AG20443 (cell line): Measurements from ENCODE around the gene MPZL2.
"Not testable (repeated sequence)": the region's sequence is repeated elsewhere in the genome, so short reads cannot be mapped to it uniquely, and the experiment has no call there.

Experiments used
- DNase-seq: peaks from one replicate; pipeline ENCODE4 v3.0.0; 2012; ENCODE audit warnings: low spot score, mixed read lengths

Gene MPZL2

DNA sequence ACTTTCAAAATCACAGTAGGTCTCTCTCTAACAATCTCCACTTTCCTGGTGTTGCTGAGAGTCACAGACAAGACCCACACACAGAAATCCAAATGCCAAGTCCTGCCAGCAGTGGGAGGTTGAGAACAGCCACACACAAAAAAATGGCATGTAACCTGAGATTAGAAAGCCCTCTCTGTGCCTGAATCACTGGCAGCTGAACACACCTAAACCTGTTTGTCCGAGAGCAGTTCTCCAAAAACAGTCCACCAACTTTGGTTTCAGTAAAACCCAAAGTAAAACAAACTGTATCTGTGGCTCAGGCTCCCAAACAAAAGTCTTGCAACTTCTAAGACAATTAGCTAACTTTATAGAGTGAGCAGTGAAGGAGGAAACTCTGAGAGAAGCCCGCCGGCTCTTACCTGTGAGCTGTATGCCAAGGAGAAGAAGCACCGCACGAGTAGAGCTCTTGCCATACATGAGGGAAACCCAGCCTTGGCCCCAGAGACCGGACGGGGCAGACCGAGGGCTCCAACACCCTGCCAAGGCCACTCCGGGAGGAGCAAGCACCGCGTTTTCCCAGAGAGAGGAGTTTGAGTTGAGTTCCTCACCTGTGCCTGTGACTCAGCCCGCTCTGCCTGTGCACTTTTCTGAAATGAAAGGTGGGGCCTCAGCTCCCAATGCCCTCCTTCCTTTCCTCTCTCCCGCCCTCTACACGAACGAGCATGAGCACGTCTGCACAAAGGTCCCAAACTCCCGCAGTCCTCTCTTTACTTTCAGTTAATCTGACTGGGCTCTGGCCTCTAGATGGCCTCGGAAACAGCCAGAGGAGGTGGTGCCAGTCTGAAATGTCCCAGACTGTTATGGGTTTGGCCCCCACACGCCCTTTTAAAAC is at the start of gene MPZL2:
TSS of gene MPZL2 (minus strand) at position 603 of the 874 bp plus-strand sequence. CDS start at position 459, 144 bp downstream.
- DNase-seq, result no peak

- DNase-seq, result no peak
Observed at GRCh38 chr11:118313242-118313641, 49.1 kb upstream of the MPZL2 start.

DNA sequence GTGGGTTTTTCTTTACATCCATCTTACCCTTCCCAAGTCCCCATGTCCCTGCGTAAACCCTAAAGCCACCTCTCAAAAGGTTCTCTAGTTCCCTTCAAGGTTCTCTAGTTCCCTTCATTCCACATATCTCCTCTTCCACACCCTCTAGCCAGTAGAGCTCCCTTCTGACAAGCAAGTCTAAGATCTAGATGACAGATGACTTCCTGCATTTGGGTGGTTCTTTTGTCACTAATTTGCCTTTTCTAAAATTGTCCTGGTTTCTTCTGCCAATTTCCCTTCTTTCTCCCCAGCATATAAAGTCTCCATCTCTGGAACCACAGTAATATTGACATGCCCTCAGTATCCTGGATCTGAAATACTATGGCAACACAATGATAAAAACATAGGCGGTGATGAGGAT is 48.2 kb upstream of the MPZL2 start:
- DNase-seq, result no peak

DNA sequence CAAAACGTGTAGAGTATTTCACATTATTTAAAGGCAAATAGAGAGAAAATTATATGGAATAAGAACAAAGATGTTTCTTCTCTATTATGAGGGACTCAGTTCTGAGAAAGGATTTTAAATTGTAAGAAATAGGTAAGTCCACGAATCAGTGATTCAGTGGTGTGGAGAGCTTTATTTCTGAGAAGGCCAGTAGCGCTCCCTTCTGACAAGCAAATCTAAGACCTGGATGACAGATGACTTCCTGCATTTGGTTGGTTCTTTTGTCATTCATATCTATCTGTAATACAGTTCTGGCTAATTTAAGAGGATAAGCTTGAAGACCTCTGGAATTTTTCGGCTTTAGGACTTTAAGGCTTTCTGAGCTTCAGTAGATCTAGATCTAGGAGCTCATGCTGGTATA is 47.4 kb upstream of the MPZL2 start:
- no peak for DNase-seq

DNA sequence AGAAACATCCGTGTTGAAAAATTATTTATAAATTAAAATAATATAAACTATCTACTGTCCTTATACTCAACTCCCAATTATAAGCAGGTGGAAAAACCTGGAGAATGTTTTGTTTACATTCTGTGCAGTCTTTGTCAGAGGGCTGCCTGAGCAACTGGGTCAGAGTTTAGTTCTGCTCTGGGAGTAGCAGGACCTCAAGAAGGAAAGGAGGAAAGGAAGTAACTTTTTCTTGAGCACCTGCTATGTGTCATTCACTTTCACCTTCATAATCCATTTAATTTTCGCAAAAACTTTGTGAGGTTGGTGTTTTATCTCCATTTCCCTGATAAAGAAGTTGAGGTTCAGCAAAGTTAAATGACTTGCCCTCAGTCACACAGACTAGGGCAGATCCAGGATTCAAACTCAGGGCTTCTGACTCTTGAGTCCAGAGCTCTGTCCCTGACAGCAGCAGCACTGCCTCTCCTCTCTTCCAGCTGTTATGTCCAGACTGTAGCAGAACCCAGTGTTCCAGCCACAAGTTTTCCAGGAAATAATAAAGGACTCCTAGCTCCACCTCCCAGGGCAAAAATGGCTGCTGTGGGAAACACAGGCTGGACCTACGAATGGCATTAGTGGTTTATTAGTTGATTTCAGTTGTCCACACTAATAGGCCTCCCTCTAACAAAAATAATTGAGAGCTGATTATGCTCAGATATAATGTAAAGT is 46.8 kb upstream of the MPZL2 start:
- DNase-seq, result no peak

- DNase-seq, result no peak
Observed at GRCh38 chr11:118310271-118310670, 46.2 kb upstream of the MPZL2 start.

- DNase-seq, result not testable (repeated sequence)
Observed at GRCh38 chr11:118308995-118309528, 45.0 kb upstream of the MPZL2 start.

- DNase-seq, result no peak
Observed at GRCh38 chr11:118306556-118306955, 42.5 kb upstream of the MPZL2 start.

GRCh38 chr11:118305726-118306125 is 41.6 kb upstream of the MPZL2 start:
- no peak for DNase-seq

DNA sequence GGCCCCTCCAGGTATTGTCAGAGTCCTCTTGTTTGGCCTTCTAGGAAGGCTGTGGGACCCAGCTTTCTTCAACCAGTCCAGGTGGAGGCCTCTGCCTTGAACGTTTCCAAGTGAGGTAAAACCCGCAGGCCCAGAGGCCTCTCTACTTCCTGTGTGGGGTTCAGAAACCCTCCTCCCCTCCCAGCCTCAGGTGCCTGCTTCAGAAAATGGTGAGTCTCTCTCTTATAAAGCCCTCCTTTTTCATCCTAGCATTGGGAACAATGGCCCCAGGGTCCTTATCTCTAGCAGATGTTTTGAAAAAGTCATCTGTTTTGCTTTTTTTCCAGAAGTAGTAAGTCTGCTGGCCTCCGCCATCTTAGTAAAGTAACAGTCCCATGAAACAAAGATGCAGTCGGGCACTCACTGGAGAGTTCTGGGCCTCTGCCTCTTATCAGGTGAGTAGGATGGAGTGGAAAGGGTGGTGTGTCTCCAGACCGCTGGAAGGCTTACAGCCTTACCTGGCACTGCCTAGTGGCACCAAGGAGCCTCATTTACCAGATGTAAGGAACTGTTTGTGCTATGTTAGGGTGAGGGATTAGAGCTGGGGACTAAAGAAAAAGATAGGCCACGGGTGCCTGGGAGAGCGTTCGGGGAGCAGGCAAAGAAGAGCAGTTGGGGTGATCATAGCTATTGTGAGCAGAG is 40.6 kb upstream of the MPZL2 start, which contains the start of gene CD3E:
TSS of gene CD3E (plus strand) at position 163 of the 681 bp plus-strand sequence. CDS start at position 386, 223 bp downstream.
- no peak for DNase-seq

DNA sequence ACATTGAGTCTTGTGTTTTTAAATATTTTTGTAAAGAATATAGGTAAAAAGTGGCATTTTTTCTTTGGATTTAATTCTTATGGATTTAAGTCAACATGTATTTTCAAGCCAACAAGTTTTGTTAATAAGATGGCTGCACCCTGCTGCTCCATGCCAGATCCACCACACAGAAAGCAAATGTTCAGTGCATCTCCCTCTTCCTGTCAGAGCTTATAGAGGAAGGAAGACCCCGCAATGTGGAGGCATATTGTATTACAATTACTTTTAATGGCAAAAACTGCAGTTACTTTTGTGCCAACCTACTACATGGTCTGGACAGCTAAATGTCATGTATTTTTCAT is 40.1 kb upstream of the MPZL2 start:
- no peak for DNase-seq

DNA sequence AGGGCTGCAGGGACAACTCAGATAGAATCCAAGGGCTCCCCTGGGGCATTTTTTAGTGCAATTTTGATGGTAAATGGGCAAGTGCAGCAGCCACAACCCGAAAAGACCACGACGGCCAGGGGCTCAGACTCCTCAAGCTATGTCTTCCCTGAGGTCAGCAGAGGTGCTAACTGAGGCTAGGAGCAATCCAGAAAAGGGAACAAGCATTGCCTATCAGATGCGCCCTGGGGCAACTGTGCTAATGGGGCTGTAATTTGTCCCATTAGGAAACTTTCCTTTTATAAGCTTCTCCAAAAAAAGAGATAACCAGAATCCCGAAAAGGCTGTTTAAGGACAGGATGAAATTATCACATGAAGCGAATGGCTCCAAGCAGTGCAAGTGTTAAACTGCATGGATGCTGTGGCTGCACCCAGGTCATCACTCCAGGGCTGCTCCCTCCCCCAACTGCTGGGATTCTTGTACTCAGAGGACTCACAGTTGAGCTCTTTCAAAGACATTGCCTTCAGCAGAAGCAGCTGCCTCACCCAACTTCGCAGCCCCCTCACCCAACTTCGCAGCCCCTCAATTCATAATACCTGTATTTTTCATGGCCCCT is 37.6 kb upstream of the MPZL2 start:
- DNase-seq, result no peak

- DNase-seq, result no peak
Observed at GRCh38 chr11:118295815-118296454, 31.8 kb upstream of the MPZL2 start.

DNA sequence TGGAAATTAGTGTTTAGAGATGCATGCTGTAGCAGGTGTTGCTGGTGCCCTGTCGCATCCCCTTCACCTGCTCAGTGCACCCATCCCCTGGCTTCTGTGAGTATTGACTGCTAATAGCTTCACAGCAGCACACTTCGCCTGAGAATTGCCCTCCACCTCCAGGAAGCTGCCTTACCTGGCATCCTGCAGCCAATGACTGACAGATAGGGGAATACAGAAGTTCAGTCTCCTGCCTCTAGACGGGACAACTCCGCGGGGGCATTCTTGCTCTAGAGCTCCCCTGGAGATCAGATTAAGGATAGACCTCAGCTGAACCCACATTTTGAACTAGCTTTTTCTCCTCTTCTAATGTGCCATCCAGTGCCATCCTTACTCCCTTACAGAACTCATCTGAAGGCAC is 31.1 kb upstream of the MPZL2 start:
- no peak for DNase-seq

DNA sequence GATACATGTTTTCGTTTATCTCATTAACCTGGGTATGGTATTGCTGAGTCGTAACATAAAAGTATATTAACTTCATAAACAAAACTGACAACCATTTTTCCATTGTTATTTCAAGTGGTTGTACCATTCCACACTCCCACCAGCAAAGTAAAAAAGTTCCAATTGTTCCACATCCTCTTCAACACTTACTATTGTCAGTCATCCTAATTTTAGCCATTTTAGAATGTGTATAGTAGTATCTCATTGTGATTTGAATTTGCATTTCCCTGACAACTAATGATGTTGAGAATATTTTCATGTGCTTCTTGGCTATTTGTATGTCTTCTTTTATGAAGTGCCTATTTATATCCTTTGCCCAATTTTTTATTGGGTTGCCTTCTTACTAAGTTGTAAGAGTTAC is 30.0 kb upstream of the MPZL2 start:
- no peak for DNase-seq

GRCh38 chr11:118291477-118292135 is 27.5 kb upstream of the MPZL2 start:
- no peak for DNase-seq

GRCh38 chr11:118290923-118291322 is 26.8 kb upstream of the MPZL2 start:
- DNase-seq, result no peak

DNA sequence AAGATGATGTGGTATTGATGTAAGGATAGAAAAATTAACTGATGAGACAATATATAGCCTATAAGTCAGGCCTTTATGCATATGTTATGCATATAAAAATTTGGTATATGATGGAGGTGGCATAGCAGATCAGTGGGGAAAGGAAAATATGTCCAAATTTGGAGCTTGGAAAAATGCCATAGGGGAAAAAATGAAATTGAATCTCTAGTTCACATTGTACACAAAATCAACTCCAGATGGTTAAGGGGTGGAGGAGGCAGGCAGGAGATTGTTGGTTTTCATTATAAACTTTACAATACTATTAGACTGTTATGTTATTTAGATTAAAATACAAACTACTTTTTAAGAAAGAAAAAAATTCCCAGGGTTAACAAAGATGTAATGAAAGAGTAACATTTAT is 25.3 kb upstream of the MPZL2 start:
- no peak for DNase-seq

GRCh38 chr11:118287006-118287405 is 22.9 kb upstream of the MPZL2 start:
- no peak for DNase-seq

DNA sequence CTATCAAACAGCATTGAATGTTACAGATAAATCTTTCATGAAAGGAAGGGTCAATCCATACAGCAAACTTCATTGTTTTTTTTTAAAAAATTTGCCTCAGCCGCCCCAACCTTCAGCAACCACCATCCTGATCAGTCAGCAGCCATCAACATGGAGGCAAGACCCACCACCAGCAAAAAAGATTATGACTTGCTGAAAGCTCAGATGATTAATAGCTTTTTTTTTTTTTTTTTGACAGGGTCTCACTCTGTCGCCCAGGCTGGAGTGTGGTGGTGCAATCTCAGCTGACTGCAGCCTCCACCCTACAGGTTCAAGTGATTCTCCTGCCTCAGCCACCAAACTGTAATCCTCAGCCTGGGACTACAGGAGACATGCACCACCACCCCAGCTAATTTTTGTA is 22.4 kb upstream of the MPZL2 start:
- DNase-seq, result no peak

- no peak for DNase-seq
Observed at GRCh38 chr11:118283756-118284350, 19.8 kb upstream of the MPZL2 start.
